GM19438 (cell line): Measurements from ENCODE around the gene RPP25L.

Experiments used
- ATAC-seq: cut with Tn5 transposase; IDR thresholded peaks from one replicate; pipeline ENCODE4 v1.9.1; 2021; ENCODE audit warnings: low read depth; ENCODE audit not compliant: unreplicated experiment

The RPP25L gene

DNA sequence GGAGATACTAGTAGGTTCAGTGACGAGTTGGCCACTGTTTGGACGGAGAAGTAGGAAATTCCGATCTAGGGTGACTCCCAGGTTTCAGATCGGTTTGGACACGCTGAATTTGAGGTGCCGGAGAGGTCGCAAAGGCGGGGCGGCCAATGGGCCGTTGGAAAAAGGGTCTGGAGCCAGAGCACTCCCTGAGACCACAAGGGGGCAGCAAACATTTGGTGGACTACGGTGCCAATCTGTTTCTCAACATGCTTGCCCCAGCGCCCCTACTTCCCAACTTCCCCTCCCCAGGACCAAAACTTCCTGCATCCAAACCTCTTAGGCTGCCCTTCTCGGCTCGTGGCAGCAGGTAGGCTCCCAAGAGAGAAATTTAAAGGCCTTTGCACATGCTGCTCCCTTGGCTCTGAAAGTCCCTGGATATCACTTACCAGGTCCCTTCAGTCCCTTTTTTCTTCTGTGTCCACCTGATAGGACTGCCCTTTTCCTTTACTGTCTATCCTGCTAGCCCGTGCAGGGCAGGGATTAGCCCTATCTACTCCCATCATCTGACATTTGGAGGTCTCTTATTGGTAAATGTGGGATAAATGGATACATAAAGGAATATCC, 992 bp upstream of the RPP25L start:
- ATAC-seq, result peak; percentile 56

DNA sequence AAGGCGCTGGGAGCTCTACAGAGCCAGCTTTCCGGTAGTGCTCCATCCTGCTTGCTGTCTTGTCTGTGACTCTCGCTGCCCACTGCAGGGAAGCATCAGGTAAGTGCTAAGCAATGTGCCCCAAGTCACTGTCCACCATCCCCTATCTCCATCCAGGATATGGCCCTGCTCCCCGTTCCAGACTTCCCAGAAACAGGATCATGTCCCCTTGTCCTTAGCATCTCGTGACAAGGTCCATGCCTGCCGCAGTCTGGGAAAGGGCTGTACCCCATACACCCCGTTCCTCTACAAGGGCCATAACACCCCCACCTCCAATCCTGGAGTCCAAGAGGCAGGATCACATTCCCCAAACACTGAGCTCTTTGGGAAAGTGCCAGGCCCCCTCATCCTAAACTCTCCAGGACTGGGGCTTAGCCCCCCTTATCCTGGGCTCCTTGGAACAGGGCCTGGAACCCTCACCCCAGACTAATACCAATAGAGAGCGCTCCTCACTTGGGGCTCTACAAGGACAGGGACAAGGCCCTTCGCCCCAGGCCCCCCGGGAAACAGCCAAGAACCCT, 566 bp downstream of the RPP25L start:
- peak; percentile 12 for ATAC-seq

- ATAC-seq, result no peak
Observed at GRCh38 chr9:34610434-34611206, 1.3 kb downstream of the RPP25L start.

DNA sequence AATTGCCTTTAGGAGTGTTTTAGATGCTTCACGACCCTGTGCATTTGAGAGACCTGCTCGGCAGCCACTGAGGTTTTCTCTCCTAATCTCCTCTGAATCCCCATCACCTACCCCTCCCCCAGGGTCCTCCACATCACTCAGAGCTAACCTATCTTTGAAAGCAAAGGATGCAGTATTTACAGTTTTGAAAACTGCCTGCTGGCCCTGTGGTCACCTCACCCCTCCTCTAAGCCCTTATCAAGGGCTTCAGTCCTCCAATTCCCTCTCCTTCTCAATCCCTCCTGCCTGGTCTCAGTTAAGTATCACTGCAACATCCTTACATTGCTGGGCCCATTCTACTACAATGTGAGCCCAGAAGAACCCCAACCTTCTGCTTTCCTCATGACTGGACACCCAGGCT, 4.6 kb downstream of the RPP25L start:
- ATAC-seq, result no peak

- ATAC-seq, result no peak
Observed at GRCh38 chr9:34606905-34607304, 5.0 kb downstream of the RPP25L start.

GRCh38 chr9:34606190-34606589, 5.7 kb downstream of the RPP25L start:
- no peak for ATAC-seq

DNA sequence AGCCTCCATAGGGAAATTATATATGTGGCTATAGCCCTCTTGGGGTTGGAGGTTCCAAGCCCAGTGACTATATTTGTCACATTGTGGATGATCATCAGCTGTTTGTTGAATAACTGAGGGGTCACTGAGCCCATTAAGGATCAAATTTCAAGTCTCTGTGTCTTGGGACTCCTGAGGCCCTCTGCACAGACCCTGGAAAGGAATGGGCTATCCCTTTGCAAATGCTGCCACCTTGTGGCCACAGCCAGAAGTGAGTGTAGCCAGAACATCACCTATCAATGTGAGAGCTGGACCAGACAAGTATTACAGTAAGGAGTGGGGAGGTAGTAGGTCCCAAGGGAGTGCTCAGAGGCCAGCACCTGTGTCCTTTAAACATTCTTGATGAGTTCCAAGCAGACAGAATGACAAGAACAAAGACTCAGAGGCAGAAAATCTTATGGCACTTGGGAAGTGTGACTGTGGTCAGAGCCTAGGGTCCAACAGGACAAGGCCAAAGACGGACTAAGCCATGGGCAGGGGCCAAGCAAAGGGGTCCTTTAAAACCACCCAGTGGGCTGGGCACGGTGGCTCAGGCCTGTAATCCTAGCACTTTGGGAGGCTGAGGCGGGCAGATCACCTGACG, 8.2 kb downstream of the RPP25L start:
- ATAC-seq, result peak; percentile 70

- no peak for ATAC-seq
Observed at GRCh38 chr9:34601937-34602573, 9.8 kb downstream of the RPP25L start.

GRCh38 chr9:34600908-34601307, 11.0 kb downstream of the RPP25L start:
- no peak for ATAC-seq

DNA sequence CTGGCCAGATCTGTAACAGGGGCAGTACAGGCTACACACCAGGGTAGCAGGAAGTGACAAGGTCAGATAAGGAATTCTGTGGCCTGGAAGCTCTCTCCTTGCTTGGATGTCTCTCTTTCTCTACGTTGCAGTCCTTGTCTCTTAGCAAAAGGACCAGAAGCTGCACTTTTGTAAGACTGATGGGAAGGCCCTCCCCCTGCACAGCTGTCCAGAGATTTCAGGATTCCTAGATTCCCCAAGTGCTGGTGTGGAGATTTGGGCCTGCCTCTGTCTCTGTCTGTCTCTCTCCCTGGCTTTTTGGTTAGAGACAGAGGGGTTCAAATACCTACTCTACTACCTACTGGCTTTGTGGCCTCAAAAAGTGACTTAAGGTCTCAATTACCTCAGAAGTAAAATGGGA, 12.4 kb downstream of the RPP25L start:
- ATAC-seq, result no peak

GRCh38 chr9:34594177-34594576, 17.7 kb downstream of the RPP25L start:
- ATAC-seq, result no peak

GRCh38 chr9:34592895-34593601, 18.8 kb downstream of the RPP25L start:
- no peak for ATAC-seq

GRCh38 chr9:34591917-34592866, 19.7 kb downstream of the RPP25L start:
- ATAC-seq, result no peak

GRCh38 chr9:34591248-34591916, 20.5 kb downstream of the RPP25L start:
- ATAC-seq, result no peak

DNA sequence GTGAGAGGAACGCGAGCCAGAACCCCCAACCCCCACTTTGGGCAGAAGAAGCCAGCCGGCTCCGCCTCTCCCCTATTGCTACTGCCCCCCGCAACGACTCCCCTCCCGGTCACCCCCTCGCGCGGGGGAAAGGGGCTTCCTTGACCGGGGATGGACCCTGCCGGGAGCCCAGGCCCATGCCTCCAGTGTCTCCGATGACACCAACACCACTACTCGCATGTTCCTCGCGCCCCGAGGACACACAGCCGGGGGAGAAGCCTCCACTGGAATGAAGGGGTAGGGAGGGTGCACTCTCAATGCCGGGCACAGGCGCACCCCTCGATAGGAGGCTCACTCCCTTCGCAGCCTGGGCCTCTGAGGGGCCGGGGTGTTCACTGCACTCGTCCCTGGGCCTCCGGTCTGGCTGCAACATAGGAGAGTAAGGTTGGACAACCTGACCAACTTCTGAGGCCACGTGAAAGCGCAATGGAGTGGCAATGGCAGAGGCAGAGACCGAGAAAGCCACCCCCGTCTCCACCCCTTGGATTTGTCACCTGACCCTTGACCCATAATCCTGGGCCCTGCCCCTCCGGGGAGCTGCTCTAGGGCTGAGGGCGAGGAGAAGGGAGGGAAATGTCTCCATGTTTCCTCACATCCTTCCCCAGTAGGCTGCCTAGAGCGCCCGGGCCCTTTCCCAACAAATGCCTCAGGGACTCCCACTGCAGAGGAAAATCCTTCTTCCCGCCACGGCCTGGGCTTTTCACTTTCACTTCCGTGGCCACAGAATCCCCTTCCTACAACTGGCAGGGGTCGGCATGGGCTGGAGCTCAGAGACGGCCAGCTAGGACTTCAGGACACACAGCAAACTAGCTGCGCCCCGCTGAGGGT, 21.3 kb downstream of the RPP25L start:
- no peak for ATAC-seq

DNA sequence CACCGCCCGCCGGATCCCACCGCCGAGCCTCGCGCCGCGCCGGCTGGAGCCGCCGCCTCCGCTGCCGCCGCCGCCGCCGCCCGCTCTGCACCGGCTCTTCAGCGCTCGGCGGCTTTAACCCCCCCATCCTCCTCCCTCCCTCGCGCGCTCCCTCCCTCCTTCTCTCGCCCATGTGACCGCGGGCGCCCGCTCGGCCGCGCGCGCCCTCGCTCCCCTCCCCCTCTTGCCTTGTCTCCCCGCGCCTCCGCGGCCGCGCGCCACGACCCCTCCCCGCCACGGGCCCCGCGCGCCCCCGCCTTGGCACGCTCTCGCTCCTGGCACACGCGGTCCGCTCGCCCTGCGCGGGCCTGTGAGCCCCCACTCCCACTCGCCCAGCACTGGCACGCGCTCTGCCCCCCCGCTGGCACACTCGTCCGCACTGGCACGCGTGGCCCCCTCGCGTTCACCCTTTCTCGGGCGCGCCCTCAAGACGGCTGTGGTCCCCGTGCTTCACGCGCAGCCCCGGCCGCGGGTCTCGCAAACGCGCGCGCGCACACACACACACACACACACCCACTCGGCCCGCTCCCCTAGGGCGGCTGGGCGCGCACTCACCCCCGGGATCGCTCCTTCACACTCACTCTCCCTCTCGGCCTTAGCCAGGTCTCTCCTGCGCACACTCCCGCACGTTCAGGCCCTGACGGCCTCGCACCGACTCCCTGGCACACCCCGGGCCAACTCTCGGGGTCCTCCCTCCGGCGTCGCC, 22.1 kb downstream of the RPP25L start, which contains the start of gene CNTFR:
Gene CNTFR (minus strand): TSS at position 89 of the 745 bp plus-strand sequence. CDS start 20,743 bp downstream, outside the sequence.
- no peak for ATAC-seq
